Measurements from ENCODE around the gene UNC13D.
A peak's percentile ranks its signal among the peaks of the same experiment; 100 is the strongest.

Gene UNC13D

DNA sequence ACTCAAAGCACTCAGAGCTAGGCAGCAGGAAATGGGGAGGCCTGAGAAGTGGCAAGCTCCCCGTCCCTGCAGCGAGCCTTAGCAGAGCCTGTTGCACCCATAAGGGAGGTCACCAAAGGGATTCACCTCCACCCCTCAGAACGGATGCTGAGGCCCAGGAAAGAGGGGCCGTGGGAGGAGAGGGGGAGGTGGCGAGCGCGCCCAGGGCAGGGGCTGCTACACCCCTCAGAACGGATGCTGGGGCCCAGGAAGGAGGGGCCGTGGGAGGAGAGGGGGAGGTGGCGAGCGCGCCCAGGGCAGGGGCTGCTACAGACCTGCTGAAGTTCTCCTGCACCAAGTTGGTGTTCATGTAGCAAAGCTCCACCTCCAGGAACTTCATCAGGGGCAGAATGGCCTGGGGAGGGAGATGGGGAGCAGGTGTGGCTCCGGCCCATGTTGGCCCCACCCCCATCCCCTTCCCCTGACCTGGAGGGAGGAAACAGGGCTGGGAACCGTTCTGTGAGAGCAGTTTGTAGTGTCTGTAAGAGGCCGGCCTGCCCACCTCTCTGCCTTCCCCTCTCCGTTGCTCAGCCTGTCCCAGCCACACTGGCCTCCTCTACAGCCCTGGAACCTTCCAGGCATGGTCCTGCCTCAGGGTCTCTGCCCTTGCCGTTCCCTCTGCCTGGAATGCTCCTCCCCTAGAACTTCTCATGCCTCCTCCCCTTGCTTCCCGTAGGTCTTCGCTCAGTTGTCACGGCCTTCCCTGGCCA lies 11.4 kb downstream of the UNC13D start:
- DNase-seq: no peak

DNA sequence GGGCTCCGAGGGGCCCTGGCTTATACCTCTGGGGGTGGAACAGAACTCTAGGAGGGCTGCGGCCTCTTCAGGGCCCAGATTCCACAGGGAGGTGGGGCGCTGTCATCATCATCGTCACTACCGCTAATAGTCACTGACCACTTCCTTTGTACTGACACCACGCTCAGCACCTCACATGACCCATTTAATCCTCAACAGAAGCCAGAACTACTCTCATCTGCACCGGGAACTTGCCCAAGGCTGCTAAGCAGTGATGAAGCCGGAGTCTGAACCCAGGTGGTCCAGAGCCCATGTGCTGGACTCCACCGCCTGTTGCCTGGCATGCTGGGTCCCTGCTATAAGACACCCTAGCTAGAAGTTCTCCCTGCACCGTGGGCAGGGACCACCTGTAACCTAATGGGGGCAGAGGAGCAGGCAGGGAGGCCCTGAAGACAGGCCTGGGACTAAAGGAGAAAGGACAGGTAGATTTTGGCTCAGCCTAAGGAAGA lies 12.0 kb downstream of the UNC13D start:
- peak; percentile 84 for DNase-seq

GRCh38 chr17:75831032-75831571 lies 13.1 kb downstream of the UNC13D start:
- no peak for DNase-seq

DNA sequence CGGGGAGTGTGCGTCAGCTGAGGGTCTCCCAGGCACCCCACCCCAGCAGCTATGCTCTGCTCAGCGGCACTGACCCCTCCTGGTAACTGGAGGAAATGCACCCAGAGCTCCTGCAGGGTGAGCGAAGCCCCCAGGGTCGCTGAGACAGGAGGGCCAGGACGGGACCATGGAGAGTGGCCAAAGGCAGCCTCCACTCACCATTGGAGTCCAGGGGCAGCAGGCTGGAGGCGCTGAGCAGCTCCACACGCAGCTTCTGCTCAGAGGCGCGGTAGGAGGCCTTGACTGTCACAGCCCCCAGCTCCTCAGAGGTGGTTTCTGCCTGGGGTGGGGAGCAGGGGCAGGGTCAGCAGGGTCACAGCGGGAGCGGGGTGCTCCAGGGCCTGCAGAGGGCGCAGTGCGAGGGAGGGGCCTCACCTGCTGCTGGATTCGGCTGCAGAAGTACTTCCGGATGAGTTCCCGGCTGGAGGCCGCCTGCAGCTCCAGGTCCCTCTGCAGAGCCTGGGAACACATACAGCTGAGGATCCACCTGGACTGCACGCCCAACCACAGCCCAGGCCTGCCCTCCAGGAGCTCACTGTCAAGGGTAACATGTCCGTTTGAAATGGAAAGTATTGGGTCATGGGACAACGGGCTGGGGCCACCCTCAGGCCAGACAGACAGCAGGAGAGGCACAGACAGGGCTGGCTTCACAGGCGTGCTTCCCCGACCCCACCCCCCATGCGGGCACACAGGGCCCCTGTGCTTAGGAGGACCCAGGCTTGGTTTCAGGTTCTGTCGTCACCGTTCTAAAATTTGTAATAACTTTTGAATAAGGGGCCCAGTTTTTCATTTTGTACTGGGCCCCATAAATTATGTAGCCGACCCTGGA lies 13.8 kb downstream of the UNC13D start:
- DNase-seq: no peak

- no peak for DNase-seq
These were observed 14.5 kb downstream of the UNC13D start for GRCh38 chr17:75829747-75830146.

DNA sequence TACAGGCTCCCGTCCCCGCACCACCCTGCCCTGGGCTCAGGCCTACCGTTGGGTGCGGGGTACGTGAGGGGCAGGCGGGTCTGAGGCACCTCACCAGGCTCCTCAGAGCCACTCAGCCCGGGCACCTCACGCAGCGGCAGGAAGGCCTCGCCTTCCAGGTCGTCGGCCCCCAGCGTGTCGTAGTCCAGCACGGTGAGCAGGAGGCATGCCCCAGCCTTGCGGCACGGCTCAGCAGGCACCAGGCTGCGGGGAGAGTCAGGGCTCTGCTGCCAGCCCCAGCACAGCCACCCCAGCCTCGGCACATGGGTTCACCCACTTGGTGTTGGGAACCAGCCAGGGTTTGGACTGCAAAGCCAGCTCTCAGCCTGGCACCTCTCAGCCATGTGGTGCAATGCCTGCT lies 15.5 kb downstream of the UNC13D start:
- no peak for DNase-seq

DNA sequence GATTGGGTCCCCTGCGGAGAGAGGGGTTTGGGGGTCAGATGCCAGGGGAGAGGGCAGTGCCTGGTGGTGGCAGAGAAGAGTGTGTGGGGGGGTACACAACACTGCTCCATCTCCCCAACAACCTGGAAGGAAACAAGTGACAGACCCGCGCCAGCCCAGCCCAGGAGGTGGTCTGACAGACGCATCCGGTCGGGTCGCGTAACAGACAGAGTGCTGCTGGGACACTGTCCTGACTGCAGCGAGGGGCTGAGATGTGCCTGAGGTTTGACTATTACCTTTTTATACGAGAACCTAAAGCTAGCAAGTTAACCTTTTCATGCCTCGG lies 16.2 kb downstream of the UNC13D start:
- DNase-seq: no peak

- no peak for DNase-seq
These were observed 16.7 kb downstream of the UNC13D start for GRCh38 chr17:75827308-75828075.

DNA sequence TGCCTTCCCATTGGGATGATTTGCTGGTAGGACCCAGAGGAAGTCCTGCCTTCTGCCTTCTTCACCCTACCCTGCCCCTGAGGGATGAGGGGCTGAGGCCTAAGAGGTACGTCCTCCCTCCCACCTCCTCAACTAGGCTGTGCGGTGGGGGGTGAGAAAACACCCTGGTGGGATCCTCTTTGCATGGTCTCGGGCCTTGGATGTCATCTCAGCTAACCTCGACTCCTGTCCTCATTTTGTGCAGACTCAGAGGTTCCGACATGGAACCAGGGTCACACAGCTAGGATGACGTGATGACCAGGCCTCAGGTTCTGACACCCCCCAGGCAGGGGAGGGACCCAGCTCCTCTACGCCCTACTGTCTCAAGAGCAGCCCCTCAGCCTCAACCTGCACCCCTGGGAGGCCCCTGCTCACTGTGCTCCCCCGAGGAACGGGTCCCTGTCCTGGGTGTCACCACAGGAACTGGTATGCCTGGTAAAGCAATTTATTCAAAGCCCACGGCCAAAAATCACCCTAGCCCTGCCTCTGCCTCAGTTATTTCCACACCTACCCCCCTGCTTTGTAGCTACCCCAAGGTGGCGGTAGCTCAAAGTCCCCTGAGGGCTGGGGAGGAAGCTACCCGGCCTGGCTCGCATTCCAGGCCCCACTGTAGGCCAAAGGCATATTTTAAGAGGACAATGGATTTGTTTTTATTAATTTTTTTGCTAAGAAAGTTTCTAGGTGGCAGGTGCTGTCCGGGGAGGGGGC lies 17.5 kb downstream of the UNC13D start:
- DNase-seq: no peak

DNA sequence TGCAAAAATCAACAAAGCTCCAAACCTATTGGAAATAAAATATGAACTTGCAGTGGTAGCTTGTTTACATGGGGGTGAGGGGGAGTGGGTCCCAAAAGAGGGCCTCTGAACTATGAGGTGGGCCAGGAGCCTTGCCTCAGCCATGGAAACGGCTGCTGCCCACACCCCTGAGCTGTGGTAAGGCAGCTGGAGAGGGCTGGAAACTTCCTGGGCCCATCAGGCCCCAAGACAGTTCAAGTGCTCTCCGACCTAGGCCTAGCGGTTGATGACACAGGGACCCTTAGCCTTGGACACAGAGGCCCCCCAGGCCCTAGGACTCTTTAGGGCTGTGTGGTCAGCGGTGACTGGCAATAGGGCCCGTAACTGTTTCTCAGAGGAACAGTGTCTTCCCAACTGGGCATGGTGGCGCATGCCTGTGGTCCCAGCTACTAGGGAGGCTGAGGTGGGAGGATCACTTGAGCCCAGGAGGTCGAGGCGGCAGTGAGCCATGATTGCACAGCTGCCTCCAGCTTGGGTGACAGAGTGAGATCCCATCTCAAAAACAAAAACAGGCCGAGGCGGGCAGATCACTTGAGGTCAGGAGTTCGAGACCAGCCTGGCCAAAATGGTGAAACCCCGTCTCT lies 18.3 kb downstream of the UNC13D start:
- no peak for DNase-seq

DNA sequence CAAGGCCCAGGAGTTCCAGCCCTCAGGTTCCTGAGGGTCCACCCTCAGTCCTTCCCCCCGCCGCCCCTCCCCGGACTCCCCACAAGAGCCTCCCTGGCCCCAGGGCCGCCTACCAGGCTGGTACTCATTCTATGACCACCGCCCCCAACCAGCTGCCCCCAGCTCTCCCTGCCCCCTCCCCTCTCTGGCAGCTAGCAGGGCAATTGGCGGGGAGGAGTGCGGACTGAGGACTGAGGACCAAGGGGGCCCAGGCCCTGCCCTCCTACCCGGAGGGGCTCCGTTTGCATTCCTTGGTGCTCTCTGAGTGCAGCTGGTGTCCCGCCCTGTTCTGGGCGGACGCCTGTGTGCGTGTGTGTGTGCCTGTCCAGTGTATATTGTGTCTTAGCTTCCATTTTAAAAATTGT lies 19.1 kb downstream of the UNC13D start:
- DNase-seq: no peak

DNA sequence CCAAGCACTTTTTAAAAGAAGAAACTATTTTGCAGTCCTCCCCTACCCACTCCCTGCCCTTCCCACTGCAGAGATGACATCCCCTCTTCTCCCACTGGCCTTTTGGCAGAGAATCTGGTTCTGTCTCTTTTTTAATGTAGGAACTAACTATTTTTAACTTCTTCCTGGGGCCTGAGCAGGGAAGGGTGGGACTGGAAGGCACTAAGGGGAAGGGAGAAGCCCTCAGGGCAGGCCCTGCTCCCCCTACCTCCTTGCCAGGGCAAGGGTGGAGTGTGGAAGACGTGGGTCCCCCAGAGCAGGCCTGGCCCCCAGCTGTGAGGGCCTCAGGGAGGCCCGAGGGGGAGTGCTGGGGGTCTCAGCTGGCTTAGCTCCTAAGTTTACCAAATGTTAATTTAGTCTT lies 19.5 kb downstream of the UNC13D start:
- DNase-seq: no peak

DNA sequence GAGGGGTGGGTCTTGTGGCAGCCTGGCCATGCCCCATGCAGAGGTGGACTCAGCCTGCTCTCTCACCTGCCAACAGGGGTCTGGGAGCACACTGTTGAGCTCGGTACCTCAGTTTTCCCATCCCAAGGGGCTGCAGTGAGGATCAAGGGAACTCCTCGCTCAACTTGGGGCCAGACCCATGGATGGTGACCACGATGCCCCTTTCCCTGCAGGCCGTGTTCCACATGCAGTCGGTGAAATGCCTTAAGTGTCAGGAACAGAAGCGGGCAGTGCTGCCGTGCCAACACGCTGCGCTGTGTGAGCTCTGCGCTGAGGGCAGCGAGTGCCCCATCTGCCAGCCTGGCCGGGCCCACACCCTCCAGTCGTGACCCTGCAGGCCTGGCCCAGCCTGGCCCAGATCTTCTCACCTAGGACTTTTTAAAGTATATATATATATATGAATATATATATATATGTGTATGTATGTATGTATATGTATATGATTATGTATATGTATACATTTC lies 20.1 kb downstream of the UNC13D start:
- DNase-seq: no peak

DNA sequence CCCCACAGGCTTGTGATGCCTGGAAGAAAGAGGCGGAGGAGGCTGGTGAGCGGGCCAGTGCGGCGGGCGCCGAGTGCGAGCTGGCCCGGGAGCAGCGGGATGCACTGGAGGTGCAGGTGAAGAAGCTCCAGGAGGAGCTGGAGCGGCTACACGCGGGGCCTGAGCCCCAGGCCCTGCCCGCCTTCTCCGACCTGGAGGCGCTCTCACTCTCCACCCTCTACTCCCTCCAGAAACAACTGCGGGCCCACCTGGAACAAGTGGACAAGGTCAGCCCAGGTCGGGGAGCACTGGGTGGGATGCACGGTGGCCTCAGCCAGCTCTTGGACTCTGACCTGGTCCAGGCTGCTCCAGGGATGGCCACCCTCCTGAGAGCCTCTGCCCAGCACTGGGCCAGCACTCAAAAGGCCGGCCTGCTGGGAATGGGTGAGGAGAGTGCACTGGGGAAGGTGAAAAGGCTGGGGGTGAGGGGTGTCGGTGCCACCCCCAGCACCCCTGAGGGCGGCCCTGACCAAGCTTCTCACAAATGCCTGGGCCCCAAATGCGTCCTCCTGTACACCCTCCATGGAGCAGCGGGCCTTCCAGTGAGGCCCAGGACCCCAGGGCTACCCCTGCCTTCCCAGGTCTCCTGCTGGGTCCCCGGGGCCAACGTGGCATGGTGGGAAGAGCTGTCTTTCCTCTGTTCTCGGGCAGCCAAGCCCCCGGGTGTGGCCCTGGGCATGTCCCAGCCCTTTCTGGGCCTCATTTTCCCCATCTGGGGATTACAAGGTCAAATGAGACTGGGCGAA lies 20.8 kb downstream of the UNC13D start:
- DNase-seq: no peak

DNA sequence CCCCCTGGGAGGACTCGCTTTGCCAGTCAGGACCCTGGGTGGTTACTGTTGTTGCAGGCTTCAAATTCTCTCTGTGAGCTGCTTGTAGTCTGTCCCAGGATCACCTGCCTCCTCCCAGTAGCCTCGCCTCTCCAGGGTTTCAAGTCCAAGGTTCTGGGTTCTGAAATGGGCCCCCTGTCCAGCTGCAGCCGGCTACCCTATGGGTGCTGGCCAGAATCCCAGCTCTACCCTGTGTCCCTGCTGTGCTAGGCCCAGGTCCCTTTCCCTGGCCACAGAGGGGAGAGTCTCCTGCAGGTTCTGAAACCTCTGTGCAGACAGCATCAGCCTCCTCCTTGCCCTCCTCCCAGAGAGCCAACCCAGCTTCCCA lies 21.4 kb downstream of the UNC13D start:
- DNase-seq: no peak

DNA sequence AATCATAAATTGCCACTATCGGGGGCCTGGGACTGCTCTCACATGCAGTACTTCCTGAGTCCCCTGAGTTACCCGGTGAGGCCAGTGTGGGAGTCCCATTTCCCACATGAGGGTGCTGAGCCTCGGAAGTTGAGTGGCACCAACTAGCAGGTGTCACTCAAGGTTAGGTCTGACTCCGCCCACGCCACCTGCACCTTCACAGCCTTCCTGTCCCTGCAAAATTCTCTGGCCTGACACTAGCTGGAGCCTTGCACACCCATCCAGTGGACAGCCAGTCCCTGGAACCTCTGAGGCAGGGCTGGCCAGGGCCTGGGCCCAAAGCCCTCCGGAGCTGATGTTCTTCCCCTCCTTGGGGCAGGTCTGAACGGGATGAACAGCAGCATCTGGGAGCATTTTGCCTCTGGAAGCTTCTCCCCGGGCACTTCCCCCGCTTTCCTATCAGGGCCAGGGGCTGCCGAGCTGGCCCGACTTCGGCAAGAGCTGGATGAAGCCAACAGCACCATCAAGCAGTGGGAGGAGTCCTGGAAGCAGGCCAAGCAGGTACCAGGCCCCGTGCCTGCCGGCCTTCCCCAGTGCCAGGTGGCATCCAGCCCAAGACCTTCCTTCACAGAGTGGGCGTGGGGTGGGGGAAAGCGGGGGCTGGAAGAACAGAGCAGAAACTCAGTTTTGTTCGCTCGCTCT lies 21.9 kb downstream of the UNC13D start:
- no peak for DNase-seq

GRCh38 chr17:75821552-75821951 lies 22.7 kb downstream of the UNC13D start:
- DNase-seq: no peak

DNA sequence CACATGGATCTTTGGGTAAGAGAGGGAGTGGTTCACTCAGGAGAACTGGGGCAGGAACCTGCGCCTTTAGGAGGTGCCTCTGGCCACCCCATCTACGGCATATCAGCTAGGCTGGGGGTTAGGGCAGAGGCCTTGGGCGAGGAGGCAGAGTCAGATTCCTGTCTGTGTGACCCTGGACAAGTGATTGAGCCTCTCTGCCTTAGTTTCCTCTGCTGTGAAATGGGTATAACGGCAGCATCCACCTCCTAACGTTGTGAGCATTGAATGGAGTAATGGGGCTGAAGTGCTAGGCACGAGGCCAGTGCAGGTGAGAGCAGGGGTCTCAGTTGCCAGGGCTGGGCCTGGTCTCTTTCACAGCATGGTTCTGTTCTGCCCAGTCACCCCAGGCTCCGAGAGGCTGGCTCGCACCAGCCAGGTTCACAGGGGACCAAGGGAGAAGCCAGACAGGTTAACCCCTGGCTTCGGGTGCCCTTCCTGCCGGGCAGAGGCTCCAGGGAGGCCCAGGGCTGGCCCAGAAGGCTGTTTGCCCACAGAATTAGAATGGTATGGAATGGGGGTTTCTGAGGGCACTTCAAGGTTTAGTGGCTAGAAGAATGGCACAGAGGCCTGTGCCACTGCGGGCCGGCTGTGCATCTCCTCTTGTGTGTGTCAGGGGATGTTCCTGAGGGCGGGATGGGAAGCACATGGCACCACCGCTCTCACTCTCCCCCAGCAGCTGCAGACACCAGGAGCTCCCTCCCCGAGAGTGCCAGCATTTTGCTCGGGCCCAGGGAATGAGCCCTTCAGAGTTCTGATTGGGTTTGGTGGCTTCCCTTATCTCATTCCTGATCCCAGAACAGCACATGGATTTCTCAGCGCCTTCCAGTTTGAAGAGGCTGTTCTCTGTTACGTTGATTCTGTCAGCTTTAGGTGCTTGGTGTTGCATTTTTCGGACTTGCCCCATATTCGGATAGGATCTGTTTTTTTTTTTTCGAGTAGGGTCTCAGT lies 23.8 kb downstream of the UNC13D start:
- DNase-seq: no peak

DNA sequence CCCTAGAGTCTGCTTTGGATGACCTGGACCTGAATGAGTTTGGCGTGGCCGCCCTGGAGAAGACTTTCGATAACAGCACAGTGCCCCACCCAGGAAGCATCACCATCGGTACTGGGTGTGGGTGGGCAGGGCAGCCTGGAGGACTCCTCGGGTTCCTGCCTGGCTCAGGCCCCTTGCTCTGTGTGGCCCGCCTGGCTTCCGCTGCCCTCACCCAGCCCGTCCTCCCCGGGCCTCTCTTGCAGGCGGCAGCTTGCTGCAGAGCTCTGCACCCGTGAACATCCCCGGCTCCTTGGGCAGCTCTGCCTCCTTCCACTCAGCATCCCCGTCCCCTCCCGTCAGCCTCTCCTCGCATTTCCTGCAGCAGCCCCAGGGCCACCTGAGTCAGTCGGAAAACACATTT lies 24.5 kb downstream of the UNC13D start:
- no peak for DNase-seq
